Prostate gland (tissue), 2 donors: ENCODE results near the gene SNAI3.

ENCODE experiments used
- CTCF ChIP-seq, 4 experiments: fragments of 200-600 bp in 2 of 4; fragments of 450-650 bp in 2 of 4; sonication (generic) in 2 of 4; IDR thresholded peaks; 1 replicate in 3 of 4; 2 replicates in 1 of 4; pipeline ENCODE4 v1.5.1; 2016 to 2019; ENCODE audit warnings: antibody characterized with exemption in 4 of 4, mild to moderate bottlenecking in 2 of 4, moderate library complexity in 2 of 4
- POLR2A ChIP-seq: fragments of 450-650 bp; IDR thresholded peaks from one replicate; pipeline ENCODE4 v1.6.1; 2016; ENCODE audit warnings: antibody characterized with exemption, mild to moderate bottlenecking
- POLR2AphosphoS5 ChIP-seq: sonication (generic); formaldehyde crosslinking; IDR thresholded peaks from one replicate; pipeline ENCODE4 v1.6.1; 2017; ENCODE audit warnings: antibody characterized with exemption

GRCh38 chr16:88731699-88732098 lies 45.4 kb upstream of the SNAI3 start:
- TF ChIP-seq POLR2A = no peak
- no peak for TF ChIP-seq CTCF (IDR thresholded peaks at IDR 0.05)
- no peak for TF ChIP-seq POLR2AphosphoS5
